Eye (tissue), 1 donor: Measurements from ENCODE around the gene SELENOT.

ENCODE experiments used
- DNase-seq: peaks from one replicate; pipeline ENCODE4 v3.0.0-alpha.2; 2015

The SELENOT gene

DNA sequence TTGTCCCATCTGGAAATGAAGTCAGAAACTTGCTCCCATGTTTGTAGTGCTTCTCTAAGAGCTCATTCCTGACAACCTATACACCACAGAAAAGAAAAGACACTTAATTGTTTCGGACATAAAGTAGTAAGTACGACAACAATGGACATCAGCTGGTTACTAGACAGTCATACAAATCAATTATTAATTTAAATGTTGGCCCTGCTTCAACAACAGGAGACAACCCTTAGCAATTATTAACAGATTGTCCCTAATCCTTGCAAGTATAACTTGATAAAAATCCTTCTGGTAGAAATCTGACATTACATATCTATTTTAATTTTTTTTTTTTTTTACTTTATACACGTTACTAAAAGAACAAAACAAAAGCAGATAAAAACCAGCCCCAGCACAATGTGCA, 70.8 kb downstream of the SELENOT start:
- DNase-seq = no peak

DNA sequence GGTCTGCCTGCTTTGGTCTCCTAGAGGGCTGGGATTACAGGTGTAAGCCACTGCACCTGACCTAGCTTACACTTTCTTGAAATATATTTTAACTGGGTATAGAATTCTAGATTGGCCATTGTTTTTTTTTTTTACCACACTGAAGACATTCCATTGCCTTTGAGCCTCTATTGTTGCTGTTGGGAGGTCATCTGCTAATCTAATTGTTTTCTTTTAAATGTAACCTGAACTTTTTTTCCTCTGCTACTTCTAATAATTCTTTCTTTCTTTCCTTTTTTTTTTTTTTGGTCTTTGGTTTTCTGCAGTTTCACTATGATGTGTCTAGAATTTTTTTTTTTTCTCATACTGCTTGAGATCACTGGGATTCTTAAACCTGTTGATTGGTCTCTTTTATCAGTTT, 72.5 kb downstream of the SELENOT start:
- no peak for DNase-seq
